ENCODE data around the gene MEIS1. TPM values are rescaled to one million over a fixed set of nuclear protein-coding genes. Genes with fewer than 3 reads are reported as not detected.

Gene MEIS1
- total and polyA plus RNA-seq, 7 experiments from 2014 or later = 0.05 to 5.6 (median 0.56) TPM; not detected in 4

DNA sequence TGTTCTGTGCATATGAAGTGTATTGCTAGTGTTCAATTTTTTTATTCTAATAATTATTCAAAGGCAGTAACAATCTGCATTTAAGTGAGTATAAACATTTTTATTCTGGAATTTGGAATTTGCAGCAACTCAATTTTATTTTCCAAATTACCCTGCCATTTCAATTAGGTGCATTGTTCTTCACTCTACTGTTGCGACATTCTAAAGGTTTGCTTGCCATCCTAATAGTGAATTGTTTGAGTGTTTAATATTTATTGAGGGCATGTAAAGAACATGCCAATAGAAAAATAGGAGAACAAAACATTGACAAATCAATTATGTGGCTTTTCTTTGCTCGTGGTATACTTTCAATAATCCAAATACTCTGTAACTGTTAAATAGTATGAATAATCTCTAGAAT lies 18.0 kb downstream of the MEIS1 start:
- Histone ChIP-seq H3K4me1 (ENCODE audit: control insufficient read depth in 2 of 2, insufficient read depth in 2 of 2, low read length in 2 of 2) (no peaks in the 10 kb centered on the region), H3K9me3 (ENCODE audit: control insufficient read depth in 2 of 3, low read length in 3 of 3) (no peaks in the 10 kb centered on the region), H3K36me3 (ENCODE audit: control insufficient read depth in 2 of 3, insufficient read depth in 3 of 3, low read length in 3 of 3) (no peaks in the 10 kb centered on the region), H3K4me3 (ENCODE audit: low read length) (no peak overlapping the region), H3K27ac (ENCODE audit: low read depth, low read length) (no peak overlapping the region), H3K27me3 (ENCODE audit: control insufficient read depth in 2 of 2, insufficient read depth in 2 of 2, low read length in 2 of 2) (no peaks in the 10 kb centered on the region)
- ATAC-seq (no peak), DNase-seq (no peak)
- Mint-ChIP-seq H3K4me3 (no peak overlapping the region), H3K27me3 (peaks cover under 1 to 9% (median 6%) of the 10 kb centered on the region in 5 donors), H3K27ac (no peak overlapping the region), H3K36me3 (no peaks in the 10 kb centered on the region), H3K9me3 (peaks cover 0 to 1% (median 0%) of the 10 kb centered on the region in 11 donors), H3K4me1 (no peaks in the 10 kb centered on the region)
- intact Hi-C loops (cut with micrococcal nuclease) = no loop called here
- CTCF ChIA-PET = no interaction called here
- POLR2A ChIA-PET = no interaction called here

DNA sequence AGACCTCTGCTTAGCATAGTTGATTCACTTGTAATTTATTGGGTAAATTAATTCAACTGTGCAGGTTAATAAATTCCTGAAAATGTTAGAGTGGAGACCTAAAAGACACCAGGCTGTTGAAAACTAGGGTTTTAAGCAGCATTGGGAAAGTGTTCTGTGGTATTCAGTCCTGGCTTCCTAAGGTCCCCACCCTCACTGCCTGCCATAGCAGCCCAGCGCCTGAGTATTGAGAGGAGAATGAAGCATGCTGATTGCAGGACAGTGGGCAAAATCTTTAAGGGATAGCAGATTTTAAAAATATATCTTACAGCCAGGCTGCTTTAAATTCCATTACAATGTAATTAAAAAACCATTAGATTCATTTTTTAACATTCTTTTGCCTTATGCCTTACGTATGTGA lies 20.6 kb downstream of the MEIS1 start:
- no peaks in the 10 kb centered on the region for H3K4me1 ChIP-seq (ENCODE audit: control insufficient read depth in 2 of 2, insufficient read depth in 2 of 2, low read length in 2 of 2)
- no peak for DNase-seq

DNA sequence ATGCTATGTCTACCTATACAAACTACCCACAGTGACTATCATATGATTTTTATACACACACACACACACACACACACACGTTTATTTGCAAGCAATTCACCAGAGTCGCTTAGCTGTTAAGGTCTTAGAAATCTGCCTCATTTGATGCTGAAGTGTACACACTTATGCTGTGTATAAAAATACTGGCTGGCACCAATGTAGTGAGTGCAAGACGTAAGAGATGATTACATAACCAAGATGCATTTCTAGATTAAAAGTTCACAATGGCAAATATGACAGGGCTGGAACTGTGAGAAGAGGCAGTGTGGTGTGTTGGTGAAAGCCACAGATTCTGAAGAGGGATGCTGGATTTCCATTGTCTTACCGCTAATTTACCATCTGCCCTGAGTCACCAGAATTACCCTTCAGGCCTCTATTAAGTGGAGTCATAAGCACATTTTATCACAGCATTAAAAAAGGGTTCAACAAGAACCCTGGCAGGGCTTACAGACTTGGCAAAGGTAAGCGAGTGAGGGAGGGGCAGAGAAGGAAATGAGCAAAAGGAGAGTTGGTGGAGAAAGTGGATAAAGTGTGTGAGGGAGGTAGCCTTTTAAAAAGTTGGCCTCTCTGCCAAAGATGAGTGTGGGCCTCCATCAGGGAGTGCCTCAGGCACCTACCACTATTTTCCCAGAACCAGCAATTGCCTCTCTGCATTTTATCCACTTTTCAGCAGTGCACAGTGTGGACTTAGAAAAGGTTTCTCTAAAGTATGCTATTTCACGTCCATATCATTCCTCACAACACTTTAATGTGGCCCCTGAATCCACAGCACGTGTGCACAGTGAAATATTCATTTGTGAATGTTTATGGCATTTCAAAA lies 21.5 kb downstream of the MEIS1 start:
- Mint-ChIP-seq H3K27ac (no peak overlapping the region), H3K9me3 (peaks cover 0 to 9% (median 0%) of the 10 kb centered on the region in 11 donors), H3K4me3 (no peak overlapping the region), H3K27me3 (peaks cover 0 to 15% (median 4%) of the 10 kb centered on the region in 5 donors), H3K36me3 (no peaks in the 10 kb centered on the region), H3K4me1 (no peaks in the 10 kb centered on the region)
- DNase-seq (no peak), ATAC-seq (no peak)
- intact Hi-C loops (cut with micrococcal nuclease) = no loop called here
- Histone ChIP-seq H3K4me1 (ENCODE audit: control insufficient read depth in 2 of 2, insufficient read depth in 2 of 2, low read length in 2 of 2) (no peaks in the 10 kb centered on the region), H3K27ac (ENCODE audit: low read depth, low read length) (no peak overlapping the region), H3K27me3 (ENCODE audit: control insufficient read depth in 2 of 2, insufficient read depth in 2 of 2, low read length in 2 of 2) (no peaks in the 10 kb centered on the region), H3K36me3 (ENCODE audit: control insufficient read depth in 2 of 3, insufficient read depth in 3 of 3, low read length in 3 of 3) (no peaks in the 10 kb centered on the region), H3K9me3 (ENCODE audit: control insufficient read depth in 2 of 3, low read length in 3 of 3) (no peaks in the 10 kb centered on the region), H3K4me3 (ENCODE audit: low read length) (no peak overlapping the region)
- CTCF ChIA-PET = no interaction called here
- POLR2A ChIA-PET = no interaction called here

More for the DNA sequence above, 20.6 kb downstream of the MEIS1 start:
- Histone ChIP-seq H3K27me3 (ENCODE audit: control insufficient read depth in 2 of 2, insufficient read depth in 2 of 2, low read length in 2 of 2) (no peaks in the 10 kb centered on the region), H3K27ac (ENCODE audit: low read depth, low read length) (no peak overlapping the region), H3K9me3 (ENCODE audit: control insufficient read depth in 2 of 3, low read length in 3 of 3) (no peaks in the 10 kb centered on the region), H3K36me3 (ENCODE audit: control insufficient read depth in 2 of 3, insufficient read depth in 3 of 3, low read length in 3 of 3) (no peaks in the 10 kb centered on the region), H3K4me3 (ENCODE audit: low read length) (no peak overlapping the region)
- no peak overlapping the region for H3K4me3 Mint-ChIP-seq
- ChIA-PET POLR2A (no interaction called here), CTCF (no interaction called here)
- no peaks in the 10 kb centered on the region for H3K36me3 Mint-ChIP-seq
- peaks cover 0 to 15% (median 11%) of the 10 kb centered on the region in 5 donors for H3K27me3 Mint-ChIP-seq
- no peak overlapping the region for H3K27ac Mint-ChIP-seq
- no peaks in the 10 kb centered on the region for H3K4me1 Mint-ChIP-seq
- peaks cover 0 to 9% (median 0%) of the 10 kb centered on the region in 11 donors for H3K9me3 Mint-ChIP-seq
- ATAC-seq = no peak
- intact Hi-C loops (cut with micrococcal nuclease) = no loop called here

DNA sequence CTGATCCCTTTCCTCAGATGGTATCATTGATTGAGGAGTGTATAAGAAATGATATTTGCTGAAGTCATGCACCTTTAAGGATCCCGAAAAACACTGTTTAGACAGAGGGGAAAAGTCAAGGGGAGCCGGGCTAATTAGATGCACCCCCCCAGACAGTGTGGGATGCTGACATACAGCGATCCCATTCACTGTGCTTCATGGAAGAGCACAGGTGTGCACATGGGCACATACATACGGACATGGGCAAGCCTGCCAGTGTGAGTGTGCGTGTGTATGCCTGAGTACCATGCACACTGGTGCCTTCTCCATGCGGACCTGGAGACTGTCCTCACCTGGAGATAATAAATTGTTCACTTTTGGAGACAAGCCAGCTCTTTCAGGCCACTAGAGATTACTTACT lies 22.6 kb downstream of the MEIS1 start:
- Histone ChIP-seq H3K27ac (ENCODE audit: low read depth, low read length) (no peak overlapping the region), H3K36me3 (ENCODE audit: control insufficient read depth in 2 of 3, insufficient read depth in 3 of 3, low read length in 3 of 3) (no peaks in the 10 kb centered on the region), H3K27me3 (ENCODE audit: control insufficient read depth in 2 of 2, insufficient read depth in 2 of 2, low read length in 2 of 2) (no peaks in the 10 kb centered on the region), H3K4me1 (ENCODE audit: control insufficient read depth in 2 of 2, insufficient read depth in 2 of 2, low read length in 2 of 2) (no peaks in the 10 kb centered on the region), H3K4me3 (ENCODE audit: low read length) (no peak overlapping the region), H3K9me3 (ENCODE audit: control insufficient read depth in 2 of 3, low read length in 3 of 3) (no peaks in the 10 kb centered on the region)
- Mint-ChIP-seq H3K9me3 (peaks cover 0 to 9% (median 0%) of the 10 kb centered on the region in 11 donors), H3K4me1 (no peaks in the 10 kb centered on the region), H3K27me3 (peaks cover 0 to 15% (median 4%) of the 10 kb centered on the region in 5 donors), H3K4me3 (no peak overlapping the region), H3K27ac (no peak overlapping the region), H3K36me3 (no peaks in the 10 kb centered on the region)
- POLR2A ChIA-PET = no interaction called here
- DNase-seq (no peak), ATAC-seq (no peak)
- CTCF ChIA-PET = no interaction called here
- intact Hi-C loops (cut with micrococcal nuclease) = no loop called here

DNA sequence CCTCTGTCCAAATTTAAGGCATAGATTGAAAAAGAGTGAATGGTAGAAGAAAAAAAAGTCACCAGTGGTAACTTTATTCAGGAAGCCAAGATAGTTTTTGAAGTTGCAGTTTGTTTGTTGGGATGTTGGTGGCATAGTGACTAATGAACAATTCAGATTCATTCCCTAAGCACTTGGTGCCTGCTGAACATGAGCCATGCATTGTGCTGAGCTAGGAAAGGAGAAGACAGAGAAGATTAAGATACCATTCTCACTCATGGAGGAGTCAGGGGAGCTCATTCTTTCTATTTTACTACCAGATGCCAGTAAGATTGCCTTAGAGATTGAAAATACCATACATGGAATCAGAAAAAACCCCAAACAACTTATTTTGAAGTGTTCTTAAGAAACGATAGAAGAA lies 25.1 kb downstream of the MEIS1 start:
- no peaks in the 10 kb centered on the region for H3K36me3 ChIP-seq (ENCODE audit: control insufficient read depth in 2 of 3, insufficient read depth in 3 of 3, low read length in 3 of 3)
- H3K4me1 Mint-ChIP-seq = no peaks in the 10 kb centered on the region
- peaks cover 0 to 9% (median 0%) of the 10 kb centered on the region in 11 donors for H3K9me3 Mint-ChIP-seq
- CTCF ChIA-PET = no interaction called here
- no peak overlapping the region for H3K27ac Mint-ChIP-seq
- no peaks in the 10 kb centered on the region for H3K27me3 ChIP-seq (ENCODE audit: control insufficient read depth in 2 of 2, insufficient read depth in 2 of 2, low read length in 2 of 2)
- no peak for DNase-seq
- ATAC-seq = no peak
- H3K36me3 Mint-ChIP-seq = no peaks in the 10 kb centered on the region
- H3K4me3 ChIP-seq (ENCODE audit: low read length) = no peak overlapping the region
- no peak overlapping the region for H3K27ac ChIP-seq (ENCODE audit: low read depth, low read length)
- intact Hi-C loops (cut with micrococcal nuclease) = no loop called here
- no peaks in the 10 kb centered on the region for H3K9me3 ChIP-seq (ENCODE audit: control insufficient read depth in 2 of 3, low read length in 3 of 3)
- H3K4me3 Mint-ChIP-seq = no peak overlapping the region
- H3K4me1 ChIP-seq (ENCODE audit: control insufficient read depth in 2 of 2, insufficient read depth in 2 of 2, low read length in 2 of 2) = no peaks in the 10 kb centered on the region
- peaks cover 0 to 15% (median 4%) of the 10 kb centered on the region in 5 donors for H3K27me3 Mint-ChIP-seq
- POLR2A ChIA-PET = no interaction called here

DNA sequence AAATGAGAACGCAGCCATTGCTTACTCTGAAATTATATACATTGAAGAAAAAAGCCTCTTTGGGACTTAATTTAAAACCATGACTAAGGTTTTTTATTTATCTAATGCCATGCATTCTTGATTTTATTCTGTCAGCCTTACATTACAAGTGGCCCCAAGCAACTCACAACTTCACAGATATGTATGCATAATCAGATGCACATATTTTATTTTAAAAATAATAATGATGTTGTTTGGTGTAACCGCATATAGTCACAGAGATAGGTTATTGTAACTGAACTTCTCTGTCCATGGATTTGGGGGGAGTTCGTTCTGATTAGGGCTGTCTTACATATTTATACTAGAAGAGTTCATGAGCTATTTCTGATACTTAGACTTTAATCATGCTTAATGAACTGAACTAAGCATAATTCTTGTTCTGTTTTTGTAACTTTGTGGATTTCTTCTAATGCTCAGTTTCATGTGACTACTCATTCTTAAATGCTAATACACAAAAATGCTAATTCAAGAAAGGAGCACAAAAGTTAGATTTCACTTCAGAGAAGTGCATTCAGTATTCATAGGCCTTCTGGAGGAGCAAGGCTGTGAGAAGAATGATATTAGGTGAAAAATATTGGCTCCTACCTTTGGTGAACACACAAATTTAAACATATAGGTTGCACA lies 26.2 kb downstream of the MEIS1 start:
- H3K4me3 ChIP-seq (ENCODE audit: low read length) = no peak overlapping the region
- no peaks in the 10 kb centered on the region for H3K4me1 ChIP-seq (ENCODE audit: control insufficient read depth in 2 of 2, insufficient read depth in 2 of 2, low read length in 2 of 2)
- Mint-ChIP-seq H3K9me3 (peaks cover 0 to 9% (median 0%) of the 10 kb centered on the region in 11 donors), H3K4me1 (no peaks in the 10 kb centered on the region), H3K27ac (no peak overlapping the region), H3K4me3 (no peak overlapping the region), H3K36me3 (no peaks in the 10 kb centered on the region), H3K27me3 (peaks cover 0 to 15% (median 9%) of the 10 kb centered on the region in 5 donors)
- no peak overlapping the region for H3K27ac ChIP-seq (ENCODE audit: low read depth, low read length)
- no peak for DNase-seq
- no peaks in the 10 kb centered on the region for H3K36me3 ChIP-seq (ENCODE audit: control insufficient read depth in 2 of 3, insufficient read depth in 3 of 3, low read length in 3 of 3)
- H3K9me3 ChIP-seq (ENCODE audit: control insufficient read depth in 2 of 3, low read length in 3 of 3) = no peaks in the 10 kb centered on the region
- ATAC-seq = no peak
- CTCF ChIA-PET = no interaction called here
- no peaks in the 10 kb centered on the region for H3K27me3 ChIP-seq (ENCODE audit: control insufficient read depth in 2 of 2, insufficient read depth in 2 of 2, low read length in 2 of 2)
- POLR2A ChIA-PET = no interaction called here
- intact Hi-C loops (cut with micrococcal nuclease) = no loop called here

Data from naive thymus-derived CD4-positive, alpha-beta T cell (primary cell).